ENCODE measurements around the gene OS9. TPM values are rescaled to one million over a fixed set of nuclear protein-coding genes. Genes with fewer than 3 reads are reported as not detected.

The OS9 gene, protein sequence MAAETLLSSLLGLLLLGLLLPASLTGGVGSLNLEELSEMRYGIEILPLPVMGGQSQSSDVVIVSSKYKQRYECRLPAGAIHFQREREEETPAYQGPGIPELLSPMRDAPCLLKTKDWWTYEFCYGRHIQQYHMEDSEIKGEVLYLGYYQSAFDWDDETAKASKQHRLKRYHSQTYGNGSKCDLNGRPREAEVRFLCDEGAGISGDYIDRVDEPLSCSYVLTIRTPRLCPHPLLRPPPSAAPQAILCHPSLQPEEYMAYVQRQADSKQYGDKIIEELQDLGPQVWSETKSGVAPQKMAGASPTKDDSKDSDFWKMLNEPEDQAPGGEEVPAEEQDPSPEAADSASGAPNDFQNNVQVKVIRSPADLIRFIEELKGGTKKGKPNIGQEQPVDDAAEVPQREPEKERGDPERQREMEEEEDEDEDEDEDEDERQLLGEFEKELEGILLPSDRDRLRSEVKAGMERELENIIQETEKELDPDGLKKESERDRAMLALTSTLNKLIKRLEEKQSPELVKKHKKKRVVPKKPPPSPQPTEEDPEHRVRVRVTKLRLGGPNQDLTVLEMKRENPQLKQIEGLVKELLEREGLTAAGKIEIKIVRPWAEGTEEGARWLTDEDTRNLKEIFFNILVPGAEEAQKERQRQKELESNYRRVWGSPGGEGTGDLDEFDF
- total RNA-seq, result 186 and 554 TPM in 2 replicates

GRCh38 chr12:57693659-57694458, at the start of gene OS9:
Gene OS9 (plus strand): TSS chr12:57694132. CDS start chr12:57694162, 30 bp downstream.

DNA sequence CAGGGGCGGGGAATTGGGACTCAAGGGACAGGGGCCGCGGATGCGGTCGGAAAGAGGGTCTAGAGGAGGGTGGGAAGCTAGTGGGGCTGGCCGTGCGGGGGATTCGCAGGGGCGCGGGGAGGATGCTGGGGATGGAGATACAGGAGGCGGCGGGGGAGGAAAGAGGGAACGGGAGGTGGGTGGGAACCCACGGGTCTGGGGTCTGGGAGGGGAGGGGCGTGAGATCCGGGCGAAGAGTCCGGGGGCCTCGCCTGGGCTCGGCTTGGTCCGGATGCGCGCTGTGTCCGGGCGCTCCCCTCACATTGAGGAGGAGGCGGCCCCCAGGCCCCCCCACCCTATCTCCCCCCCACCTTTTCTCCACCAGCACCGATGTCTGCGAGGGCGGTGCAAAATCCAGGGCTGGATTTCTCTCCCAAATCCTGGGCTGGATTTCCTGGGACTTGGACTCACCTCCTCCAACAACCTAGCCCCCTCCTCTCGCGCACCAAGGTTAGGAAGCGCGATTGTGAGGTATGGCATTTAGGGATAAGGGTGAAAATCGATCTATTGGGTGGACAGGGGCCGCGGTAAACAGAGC, 44.8 kb downstream of the OS9 start, which contains the start of gene AGAP2:
AGAP2 (minus strand) TSS at position 82 of the 577 bp plus-strand sequence. CDS start 496 bp downstream, outside the sequence.

DNA sequence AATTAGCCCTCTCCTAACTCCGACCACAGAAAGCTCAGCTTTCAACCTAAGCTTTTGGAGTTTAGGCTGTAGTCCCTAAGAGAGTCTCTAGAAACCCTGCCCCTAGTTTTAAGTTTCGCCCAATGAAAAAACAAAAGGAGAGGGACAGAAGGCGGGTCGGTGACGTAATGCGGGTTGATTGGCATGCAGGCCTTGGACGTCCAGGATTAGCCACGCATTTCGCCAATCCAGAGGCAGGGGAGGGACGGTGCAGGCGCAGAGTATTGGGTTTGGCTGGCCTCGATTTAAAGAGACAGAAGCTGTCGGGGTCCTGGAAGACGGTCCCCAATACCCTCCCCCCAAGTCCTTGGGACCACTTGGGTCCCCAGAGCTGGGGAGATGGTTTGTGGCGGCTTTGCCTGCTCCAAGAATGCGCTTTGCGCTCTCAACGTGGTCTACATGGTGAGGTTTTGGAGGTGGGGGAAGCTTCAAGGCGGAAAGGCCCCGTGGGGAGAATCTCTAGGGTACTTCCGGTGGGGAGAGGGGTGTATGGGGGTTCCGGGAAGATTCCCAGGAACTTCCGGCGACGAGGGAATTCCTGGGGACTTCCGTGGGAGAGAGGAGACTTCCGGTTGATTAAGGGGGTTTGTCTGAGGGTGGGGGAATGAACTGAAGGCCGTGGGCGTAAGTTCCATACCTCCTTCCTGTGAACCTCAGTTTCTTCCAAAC, 51.0 kb downstream of the OS9 start, which contains the start of gene TSPAN31:
TSPAN31 (plus strand) TSS at position 263 of the 708 bp plus-strand sequence; CDS start at position 379, 116 bp downstream.

DNA sequence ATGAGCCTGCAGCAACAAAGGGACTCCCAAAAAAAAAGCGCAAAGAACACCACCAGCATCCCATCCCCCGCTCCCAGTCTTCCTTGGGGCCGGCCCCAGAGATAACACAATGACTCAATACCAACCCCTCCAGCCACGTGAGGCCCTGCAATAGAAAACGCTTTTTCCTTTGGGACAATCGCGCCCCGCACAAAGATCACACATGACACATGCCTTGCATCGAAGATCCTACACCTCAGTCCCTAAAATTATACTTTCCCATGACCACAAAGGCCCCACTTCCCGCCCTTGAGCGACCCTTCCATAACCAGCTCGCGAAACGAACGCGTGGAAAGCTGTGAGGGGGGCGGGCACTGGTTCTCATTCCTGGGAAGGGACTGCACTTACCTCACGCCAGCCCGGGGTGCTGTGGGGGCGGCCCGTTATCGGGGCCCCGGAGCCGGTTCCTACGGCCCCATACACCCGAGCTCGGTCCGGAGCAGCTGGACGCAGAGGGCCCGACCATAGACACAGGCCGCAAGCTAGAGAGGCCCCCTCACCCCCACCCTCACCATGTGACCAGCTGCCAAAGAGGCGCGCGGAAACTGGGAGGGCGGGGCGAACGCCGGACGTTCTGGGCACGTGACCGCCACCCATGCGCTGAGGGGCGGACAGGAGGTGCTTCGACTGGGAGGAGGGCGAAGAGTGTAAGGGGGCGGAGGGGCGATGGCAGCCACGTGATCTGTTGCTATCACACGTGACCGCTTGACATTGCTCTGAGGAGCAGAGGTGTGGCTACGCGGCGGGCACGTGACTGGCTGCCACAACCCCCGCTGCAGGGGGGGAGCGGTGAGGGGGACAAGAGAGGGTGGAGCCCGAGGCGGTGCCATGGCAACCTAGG, 58.1 kb downstream of the OS9 start, which contains the start of gene CDK4:
CDK4 (minus strand) TSS at position 523 of the 880 bp plus-strand sequence. CDS start 593 bp downstream, outside the sequence.

GRCh38 chr12:57754411-57755193, 60.7 kb downstream of the OS9 start, which contains the start of gene MARCHF9:
Gene MARCHF9 (plus strand): TSS chr12:57755103. CDS start chr12:57755529, 426 bp downstream.

DNA sequence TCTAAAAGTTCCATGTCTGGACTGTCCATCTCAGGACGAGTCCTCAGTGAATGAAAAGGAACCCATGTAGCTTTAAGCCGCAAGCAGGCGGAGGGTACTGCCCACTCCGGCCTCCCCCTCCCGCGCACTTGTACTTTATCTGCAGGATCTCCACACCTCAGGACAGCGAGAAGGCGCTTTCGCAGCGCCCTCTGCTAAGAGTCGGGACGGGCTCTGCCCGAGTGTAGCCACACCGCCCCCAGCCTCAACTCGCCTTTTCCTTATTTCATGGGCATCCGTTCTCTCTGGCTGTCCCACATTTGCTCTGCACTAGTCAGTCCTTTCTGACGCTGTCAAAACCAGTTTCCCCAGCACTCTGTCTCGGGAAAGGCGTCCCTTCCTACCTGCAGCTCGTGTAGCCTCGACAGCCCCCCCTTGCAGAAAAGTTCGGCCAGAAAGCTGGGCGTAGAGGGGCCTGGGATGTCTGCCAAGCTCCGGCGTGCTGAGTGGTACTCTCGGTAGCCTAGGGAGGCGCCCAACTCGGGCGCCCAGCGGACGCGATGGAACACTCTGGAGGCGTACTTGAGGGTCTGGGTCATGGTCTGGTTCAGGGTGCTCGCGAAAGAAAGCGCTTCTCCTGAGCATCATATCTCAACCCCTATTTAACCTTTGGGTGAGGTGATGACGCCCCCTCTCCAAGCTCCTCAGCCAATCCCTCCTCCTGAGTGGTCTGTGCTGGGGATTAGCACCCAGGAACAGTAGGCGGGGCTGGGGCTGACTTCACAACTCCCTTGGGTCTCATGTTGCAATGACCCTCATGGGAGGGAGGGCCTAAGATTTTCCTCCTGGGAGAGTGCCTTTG, 72.8 kb downstream of the OS9 start, which contains the start of gene CYP27B1:
CYP27B1 (minus strand) TSS at position 615 of the 841 bp plus-strand sequence; CDS start at position 578, 37 bp downstream.

Other genes with a start within 250 kb of the OS9 start
- 0.47 and 0.52 TPM in 2 replicates for gene INHBE, start 238.8 kb upstream of the OS9 start, total RNA-seq
- 0.47 and 0.86 TPM in 2 replicates for gene GLI1, start 234.3 kb upstream of the OS9 start, total RNA-seq
- 0.32 TPM in 1 of 2 replicates, not detected in the other for gene ARHGAP9, start 214.3 kb upstream of the OS9 start, total RNA-seq
- 91.1 and 149 TPM in 2 replicates for gene MARS1, start 206.1 kb upstream of the OS9 start, total RNA-seq
- 59.8 and 79.6 TPM in 2 replicates for gene DDIT3, start 173.6 kb upstream of the OS9 start, total RNA-seq
- gene MBD6, start 171.3 kb upstream of the OS9 start, total RNA-seq, result 3.4 and 4.7 TPM in 2 replicates
- gene DCTN2, start 146.9 kb upstream of the OS9 start, total RNA-seq, result 79.6 and 85.2 TPM in 2 replicates
- gene KIF5A, start 144.1 kb upstream of the OS9 start, total RNA-seq, result 0.47 and 0.60 TPM in 2 replicates
- gene PIP4K2C, start 102.9 kb upstream of the OS9 start, total RNA-seq, result 7.9 and 11.8 TPM in 2 replicates
- 12.8 and 16.2 TPM in 2 replicates for gene DTX3, start 89.3 kb upstream of the OS9 start, total RNA-seq
- gene ARHGEF25, start 82.7 kb upstream of the OS9 start, total RNA-seq, result 33.4 and 38.7 TPM in 2 replicates
- 0.77 and 0.79 TPM in 2 replicates for gene B4GALNT1, start 60.9 kb upstream of the OS9 start, total RNA-seq
- gene AGAP2, start 44.6 kb downstream of the OS9 start, total RNA-seq, result 0.32 and 0.43 TPM in 2 replicates
- 56.4 and 60.0 TPM in 2 replicates for gene TSPAN31, start 50.9 kb downstream of the OS9 start, total RNA-seq
- 163 and 185 TPM in 2 replicates for gene CDK4, start 58.2 kb downstream of the OS9 start, total RNA-seq
- 1.3 and 4.5 TPM in 2 replicates for gene MARCHF9, start 61.0 kb downstream of the OS9 start, total RNA-seq
- gene CYP27B1, start 72.9 kb downstream of the OS9 start, total RNA-seq, result 0.26 TPM in 1 of 2 replicates, not detected in the other
- gene METTL1, start 78.0 kb downstream of the OS9 start, total RNA-seq, result 2.5 and 3.1 TPM in 2 replicates
- 5.6 and 5.7 TPM in 2 replicates for gene EEF1AKMT3, start 78.5 kb downstream of the OS9 start, total RNA-seq
- 9.4 and 14.3 TPM in 2 replicates for gene TSFM, start 88.7 kb downstream of the OS9 start, total RNA-seq
- 2.7 and 8.1 TPM in 2 replicates for gene AVIL, start 124.6 kb downstream of the OS9 start, total RNA-seq
- gene CTDSP2, start 152.6 kb downstream of the OS9 start, total RNA-seq, result 55.8 and 96.5 TPM in 2 replicates
- gene ATP23, start 247.4 kb downstream of the OS9 start, total RNA-seq, result 12.9 and 24.2 TPM in 2 replicates